Activated naive CD8-positive, alpha-beta T cell treated with anti-CD3 and anti-CD28 coated beads, Interleukin-2, amount 50 U/mL, for 24 hours (primary cell): ENCODE measurements around the gene FAM3A.
"Not testable (repeated sequence)": the region's sequence is repeated elsewhere in the genome, so short reads cannot be mapped to it uniquely, and the experiment has no call there.

Experiments
- ATAC-seq: fragments of 150-1000 bp; cut with Tn5 transposase; one replicate; pipeline ENCODE4 v1.10.0; 2021
- DNase-seq: peaks from one replicate; pipeline ENCODE4 v3.0.0; 2021
- H3K27ac Mint-ChIP-seq: one replicate; pipeline ENCODE4 v1.8.0; 2021; ENCODE audit warnings: mild to moderate bottlenecking, mixed read lengths
- H3K27me3 Mint-ChIP-seq: one replicate; pipeline ENCODE4 v1.8.0; 2021; ENCODE audit warnings: mixed read lengths
- H3K36me3 Mint-ChIP-seq: one replicate; pipeline ENCODE4 v1.8.0; 2021; ENCODE audit warnings: low read depth, mixed read lengths
- H3K4me1 Mint-ChIP-seq: one replicate; pipeline ENCODE4 v1.8.0; 2021; ENCODE audit warnings: mixed read lengths
- H3K4me3 Mint-ChIP-seq: one replicate; pipeline ENCODE4 v1.8.0; 2021; ENCODE audit warnings: mild to moderate bottlenecking, moderate library complexity, mixed read lengths
- H3K9me3 Mint-ChIP-seq: one replicate; pipeline ENCODE4 v1.8.0; 2021; ENCODE audit warnings: mixed read lengths

Gene FAM3A

GRCh38 chrX:154541896-154542722 is 26.1 kb upstream of the FAM3A start:
- H3K4me3 Mint-ChIP-seq: peak overlapping the region; percentile 84
- peak; percentile 55 for DNase-seq

DNA sequence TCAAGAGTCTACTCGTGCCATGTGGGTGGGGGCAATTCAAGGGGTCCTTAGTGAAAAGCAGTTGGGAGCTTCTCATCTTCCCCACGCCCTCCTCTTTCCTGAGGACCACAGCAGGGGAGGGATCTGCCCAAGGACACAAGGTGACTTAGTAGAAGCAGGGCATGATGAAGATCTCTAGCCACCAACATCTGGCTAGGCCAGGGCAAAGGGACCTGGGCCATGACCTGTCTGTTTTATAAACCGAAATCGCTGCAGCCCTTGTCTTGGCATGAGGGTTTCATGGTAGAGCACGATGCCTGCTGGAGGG is 25.5 kb upstream of the FAM3A start:
- DNase-seq: no peak
- Mint-ChIP-seq H3K27me3 (no peaks in the 10 kb centered on the region), H3K9me3 (no peaks in the 10 kb centered on the region), H3K4me1 (peaks cover 60% of the 10 kb centered on the region), H3K27ac (peak overlapping the region; percentile 96), H3K4me3 (no peak overlapping the region), H3K36me3 (peaks cover 17% of the 10 kb centered on the region)
- ATAC-seq: no peak

More at GRCh38 chrX:154541896-154542722, 26.1 kb upstream of the FAM3A start:
- Mint-ChIP-seq H3K27ac (peak overlapping the region; percentile 96), H3K9me3 (no peaks in the 10 kb centered on the region), H3K36me3 (peaks cover 17% of the 10 kb centered on the region), H3K4me1 (peaks cover 60% of the 10 kb centered on the region), H3K27me3 (no peaks in the 10 kb centered on the region)
- peak; percentile 48 for ATAC-seq

DNA sequence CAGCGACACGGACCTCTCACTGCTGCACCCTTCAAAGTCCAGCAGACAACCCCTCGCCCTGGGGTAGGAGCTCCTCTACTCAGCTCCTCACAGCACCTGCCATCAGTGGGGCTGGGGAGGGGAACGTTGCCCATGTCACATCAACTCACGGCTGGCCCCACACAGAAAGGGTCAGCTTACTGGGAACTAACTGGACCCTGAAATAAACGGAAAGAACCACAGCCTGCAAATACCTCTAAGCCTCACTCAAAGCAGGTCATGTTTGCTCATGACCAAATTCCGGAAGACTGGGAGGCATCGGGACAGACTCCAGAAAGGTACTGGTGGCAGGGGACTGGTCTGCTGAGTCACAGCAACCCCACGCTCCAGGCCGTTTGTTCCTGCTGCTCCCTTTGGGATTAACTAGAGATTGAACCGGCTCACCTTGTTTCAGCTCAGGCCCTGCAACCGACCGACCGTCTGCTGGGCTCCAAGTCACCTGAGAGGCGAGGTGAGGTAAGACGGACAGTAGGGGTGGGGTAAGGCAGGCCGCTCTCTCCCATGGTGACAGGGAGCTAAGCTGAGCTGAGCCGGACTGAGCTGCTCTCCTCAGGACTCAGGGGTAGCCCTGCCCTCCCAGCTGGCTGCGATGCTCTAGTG is 25.0 kb upstream of the FAM3A start:
- peaks cover 15% of the 10 kb centered on the region for H3K36me3 Mint-ChIP-seq

GRCh38 chrX:154540365-154540764 is 24.3 kb upstream of the FAM3A start:
- H3K4me3 Mint-ChIP-seq, DNase-seq, ATAC-seq, H3K9me3 Mint-ChIP-seq, H3K27me3 Mint-ChIP-seq, H3K27ac Mint-ChIP-seq: not testable (repeated sequence)
- Mint-ChIP-seq H3K4me1 (peaks cover 51% of the 10 kb centered on the region), H3K36me3 (peaks cover 16% of the 10 kb centered on the region)

More for the DNA sequence above, 25.0 kb upstream of the FAM3A start:
- H3K9me3 Mint-ChIP-seq: no peaks in the 10 kb centered on the region
- DNase-seq (no peak), ATAC-seq (no peak)
- H3K4me1 Mint-ChIP-seq: peaks cover 57% of the 10 kb centered on the region
- H3K27me3 Mint-ChIP-seq: no peaks in the 10 kb centered on the region
- H3K27ac Mint-ChIP-seq: peak overlapping the region; percentile 96
- no peak overlapping the region for H3K4me3 Mint-ChIP-seq

DNA sequence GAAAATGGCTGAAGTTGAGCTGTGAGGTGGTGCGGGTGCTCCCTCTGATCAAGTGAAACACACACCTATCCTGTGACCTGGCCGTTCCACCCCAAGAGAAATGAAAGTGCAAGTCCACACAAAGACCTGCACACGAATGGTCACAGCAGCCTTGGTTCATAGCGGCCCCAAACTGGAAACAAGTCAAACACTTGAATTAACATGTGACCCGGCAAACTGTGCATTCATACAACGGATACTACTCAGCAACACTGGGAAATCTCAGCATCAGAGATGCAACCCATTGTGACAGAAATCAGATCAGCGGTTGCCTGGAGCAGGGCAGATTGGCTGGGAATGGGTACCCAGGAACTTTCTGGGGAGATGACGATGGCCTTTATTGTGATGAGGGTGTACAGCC is 23.0 kb upstream of the FAM3A start:
- ATAC-seq (no peak), DNase-seq (no peak)
- no peaks in the 10 kb centered on the region for H3K9me3 Mint-ChIP-seq
- no peak overlapping the region for H3K4me3 Mint-ChIP-seq
- no peaks in the 10 kb centered on the region for H3K27me3 Mint-ChIP-seq
- H3K4me1 Mint-ChIP-seq: peaks cover 44% of the 10 kb centered on the region
- H3K27ac Mint-ChIP-seq: peak overlapping the region; percentile 54
- H3K36me3 Mint-ChIP-seq: peaks cover 8% of the 10 kb centered on the region

- peaks cover 9% of the 10 kb centered on the region for H3K36me3 Mint-ChIP-seq
- H3K27ac Mint-ChIP-seq: no peak overlapping the region
- no peaks in the 10 kb centered on the region for H3K27me3 Mint-ChIP-seq
- ATAC-seq (no peak), DNase-seq (no peak)
- H3K4me3 Mint-ChIP-seq: no peak overlapping the region
- H3K9me3 Mint-ChIP-seq: no peaks in the 10 kb centered on the region
- H3K4me1 Mint-ChIP-seq: peaks cover 17% of the 10 kb centered on the region
Observed at GRCh38 chrX:154535892-154536291, 19.9 kb upstream of the FAM3A start.

DNA sequence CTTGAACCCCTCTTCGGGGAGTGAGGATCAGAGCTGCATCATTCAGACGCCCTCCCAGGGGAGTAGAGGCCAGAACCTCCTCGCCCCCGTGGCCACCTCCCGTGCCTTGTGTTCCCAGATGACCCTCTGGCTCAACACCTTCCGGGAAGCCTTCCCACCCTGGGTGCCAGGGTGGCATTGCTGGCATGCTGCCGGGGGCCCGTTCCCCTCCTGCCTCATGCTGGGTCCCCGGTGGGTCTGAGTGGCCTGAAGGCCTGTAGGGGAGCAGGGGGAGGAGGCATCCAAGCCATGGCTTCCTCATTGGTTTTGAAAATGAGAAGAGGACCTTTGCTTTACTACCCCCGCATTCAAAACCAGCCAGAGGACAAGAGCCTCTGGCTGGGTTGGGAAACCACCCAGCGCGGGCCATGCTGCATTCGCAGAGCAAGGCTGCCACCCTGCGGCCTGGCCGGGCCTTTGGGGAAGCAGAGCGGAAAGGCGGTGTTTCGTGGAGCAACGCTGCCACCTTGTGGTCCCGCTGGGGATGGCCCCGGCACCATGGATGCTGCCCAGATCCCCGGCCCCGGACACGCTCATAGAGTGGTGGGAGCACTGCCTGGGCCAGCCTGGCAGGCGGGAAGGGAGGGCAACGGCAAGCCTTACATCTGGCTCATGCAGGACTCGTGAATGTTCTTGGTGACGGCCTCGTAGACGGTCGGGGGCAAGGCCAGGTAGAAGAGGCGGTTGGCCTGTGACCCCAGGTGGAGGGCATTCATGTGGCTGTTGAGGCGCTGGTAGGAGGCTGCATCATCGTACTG is 18.7 kb upstream of the FAM3A start:
- peaks cover 7% of the 10 kb centered on the region for H3K36me3 Mint-ChIP-seq
- no peaks in the 10 kb centered on the region for H3K9me3 Mint-ChIP-seq
- H3K4me1 Mint-ChIP-seq: peaks cover 16% of the 10 kb centered on the region
- ATAC-seq: peak; percentile 92
- peak; percentile 85 for DNase-seq
- H3K27ac Mint-ChIP-seq: no peak overlapping the region
- H3K27me3 Mint-ChIP-seq: no peaks in the 10 kb centered on the region
- H3K4me3 Mint-ChIP-seq: no peak overlapping the region

- DNase-seq (no peak), ATAC-seq (no peak)
- H3K9me3 Mint-ChIP-seq: no peaks in the 10 kb centered on the region
- H3K4me3 Mint-ChIP-seq: no peak overlapping the region
- H3K27me3 Mint-ChIP-seq: no peaks in the 10 kb centered on the region
- H3K4me1 Mint-ChIP-seq: peaks cover 6% of the 10 kb centered on the region
- no peak overlapping the region for H3K27ac Mint-ChIP-seq
- peaks cover 4% of the 10 kb centered on the region for H3K36me3 Mint-ChIP-seq
Observed at GRCh38 chrX:154532690-154533089, 16.7 kb upstream of the FAM3A start.

GRCh38 chrX:154531626-154532025 is 15.6 kb upstream of the FAM3A start:
- H3K4me1 Mint-ChIP-seq: peaks cover 12% of the 10 kb centered on the region
- DNase-seq: no peak
- peaks cover 4% of the 10 kb centered on the region for H3K36me3 Mint-ChIP-seq
- H3K9me3 Mint-ChIP-seq: no peaks in the 10 kb centered on the region
- H3K27me3 Mint-ChIP-seq: no peaks in the 10 kb centered on the region
- no peak overlapping the region for H3K27ac Mint-ChIP-seq
- no peak for ATAC-seq
- H3K4me3 Mint-ChIP-seq: no peak overlapping the region

DNA sequence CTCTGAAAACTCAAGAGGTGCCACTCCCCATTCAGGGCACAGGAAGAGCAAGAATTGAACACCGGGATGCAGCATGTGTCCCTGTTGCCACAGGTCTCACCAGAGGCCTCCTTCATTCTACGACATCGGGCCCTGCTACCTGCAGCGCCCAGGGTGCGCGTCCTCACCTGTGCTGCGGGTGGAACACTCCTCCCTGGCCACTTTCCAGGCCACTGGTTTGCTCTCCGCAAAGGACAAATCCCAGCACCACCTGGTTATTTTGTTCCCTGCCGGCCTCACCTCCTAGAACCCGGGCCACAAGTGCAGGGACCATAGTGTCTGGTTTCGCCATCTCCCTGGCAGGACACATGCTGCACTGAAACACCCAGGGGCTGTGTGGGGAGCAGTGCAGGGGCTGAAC is 14.3 kb upstream of the FAM3A start:
- peaks cover 2% of the 10 kb centered on the region for H3K36me3 Mint-ChIP-seq
- ATAC-seq (no peak), DNase-seq (no peak)
- no peaks in the 10 kb centered on the region for H3K27me3 Mint-ChIP-seq
- peaks cover 21% of the 10 kb centered on the region for H3K4me1 Mint-ChIP-seq
- H3K4me3 Mint-ChIP-seq: no peak overlapping the region
- H3K27ac Mint-ChIP-seq: no peak overlapping the region
- H3K9me3 Mint-ChIP-seq: no peaks in the 10 kb centered on the region

DNA sequence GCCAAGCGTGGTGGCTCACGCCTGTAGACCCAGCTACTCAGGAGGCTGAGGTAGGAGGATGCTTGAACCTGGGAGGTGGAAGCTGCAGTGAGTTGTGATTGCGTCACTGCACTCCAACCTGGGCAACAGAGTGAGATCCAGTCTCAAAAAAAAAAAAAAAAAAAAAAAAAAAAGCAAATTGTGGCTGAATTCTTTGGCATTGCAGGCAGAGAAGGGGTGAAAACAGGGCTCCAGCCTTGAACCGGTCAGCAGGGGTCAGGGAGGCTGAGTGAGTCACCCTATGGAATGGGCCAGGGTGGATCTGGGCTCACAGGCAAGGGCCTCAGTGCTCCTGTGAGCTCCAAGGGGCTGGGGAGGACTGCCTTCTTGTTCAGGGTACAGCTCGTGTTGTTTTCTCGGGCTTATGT is 13.2 kb upstream of the FAM3A start:
- Mint-ChIP-seq H3K4me1 (peaks cover 18% of the 10 kb centered on the region), H3K9me3 (no peaks in the 10 kb centered on the region), H3K27ac (no peak overlapping the region), H3K4me3 (no peak overlapping the region), H3K27me3 (no peaks in the 10 kb centered on the region), H3K36me3 (peaks cover 2% of the 10 kb centered on the region)
- no peak for DNase-seq
- no peak for ATAC-seq

GRCh38 chrX:154526901-154527675 is 11.1 kb upstream of the FAM3A start:
- Mint-ChIP-seq H3K36me3 (no peaks in the 10 kb centered on the region), H3K4me1 (peaks cover 18% of the 10 kb centered on the region), H3K9me3 (no peaks in the 10 kb centered on the region), H3K27ac (no peak overlapping the region), H3K27me3 (no peaks in the 10 kb centered on the region), H3K4me3 (no peak overlapping the region)
- peak; percentile 89 for ATAC-seq
- peak; percentile 63 for DNase-seq

DNA sequence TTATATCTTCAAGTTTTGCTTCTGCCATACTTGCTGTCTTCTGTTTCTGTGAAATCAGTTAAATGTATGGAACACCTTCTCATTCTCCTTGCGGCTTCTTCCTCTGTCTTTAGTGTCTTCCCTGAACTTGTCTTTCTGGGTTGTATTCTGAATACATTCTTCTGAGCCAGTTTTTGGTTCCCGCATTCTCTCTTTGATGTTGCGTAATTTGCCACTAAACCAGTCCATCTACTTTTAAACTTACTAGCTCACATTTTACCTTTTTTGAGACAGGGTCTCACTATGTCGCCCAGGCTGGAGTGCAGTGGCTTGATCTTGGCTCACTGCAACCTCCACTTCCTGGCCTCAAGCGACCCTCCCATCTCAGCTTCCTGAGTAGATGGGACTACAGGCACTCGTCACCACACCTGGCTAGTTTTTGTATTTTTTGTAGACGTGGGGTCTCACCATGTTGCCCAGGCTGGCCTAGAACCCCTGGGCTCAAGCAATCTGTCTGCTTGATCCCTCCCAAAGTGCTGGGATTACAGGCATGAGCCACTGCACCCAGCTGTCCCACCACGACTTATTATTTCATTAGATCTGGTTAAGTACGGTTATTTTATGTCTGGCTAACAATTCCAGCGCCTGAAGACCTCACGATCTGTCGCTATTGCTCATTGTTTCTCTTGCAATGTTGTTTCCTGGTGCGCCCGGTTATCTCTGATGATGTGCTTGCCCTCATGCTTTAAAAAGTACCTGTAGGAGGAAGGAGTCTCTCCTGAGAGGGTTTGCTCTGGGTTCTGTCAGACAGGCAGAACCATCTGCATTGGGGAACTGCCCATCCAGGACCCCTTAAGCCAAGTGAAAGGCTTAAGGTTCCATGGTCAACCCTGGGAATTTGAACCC is 9.8 kb upstream of the FAM3A start:
- Mint-ChIP-seq H3K4me1 (peaks cover 18% of the 10 kb centered on the region), H3K27me3 (no peaks in the 10 kb centered on the region), H3K27ac (no peak overlapping the region), H3K36me3 (no peaks in the 10 kb centered on the region), H3K4me3 (no peak overlapping the region), H3K9me3 (no peaks in the 10 kb centered on the region)
- ATAC-seq (no peak), DNase-seq (no peak)
